Lung (tissue), 12 donors: Measurements from ENCODE around the gene TFIP11. TPM values are rescaled to one million over a fixed set of nuclear protein-coding genes. Genes with fewer than 3 reads are reported as not detected.

Experiments used
- ATAC-seq: fragments of 200-7000 bp; cut with Tn5 transposase; one replicate; pipeline ENCODE4 v1.9.1; 2020; ENCODE audit warnings: moderate number of reproducible peaks; ENCODE audit not compliant: insufficient read depth, low FRiP score
- DNase-seq, 3 donors: peaks; one replicate each; pipeline ENCODE4 v3.0.0-alpha.2; 2013 to 2017
- H3K27ac ChIP-seq, 2 donors: one replicate each; pipeline ENCODE4 v1.5.1; 2013; ENCODE audit warnings: mild to moderate bottlenecking in 2 of 2, moderate library complexity in 2 of 2, control low read depth in 1 of 2, inconsistent platforms in 1 of 2, low read depth in 1 of 2, low read length in 1 of 2
- H3K27me3 ChIP-seq, 3 donors: one replicate each; pipeline ENCODE4 v1.5.1; 2013; ENCODE audit warnings: low read length in 2 of 3; ENCODE audit not compliant: control insufficient read depth in 3 of 3, insufficient read depth in 3 of 3
- H3K36me3 ChIP-seq, 4 donors: one replicate each; pipeline ENCODE4 v1.5.1; 2013; ENCODE audit warnings: low read length in 4 of 4, mild to moderate bottlenecking in 1 of 4, moderate library complexity in 1 of 4; ENCODE audit not compliant: control insufficient read depth in 4 of 4, insufficient read depth in 4 of 4
- H3K4me1 ChIP-seq, 5 donors: one replicate each; pipeline ENCODE4 v1.5.1; 2013; ENCODE audit warnings: low read length in 5 of 5, mild to moderate bottlenecking in 2 of 5, moderate library complexity in 1 of 5; ENCODE audit not compliant: control insufficient read depth in 5 of 5, insufficient read depth in 5 of 5
- H3K4me3 ChIP-seq: one replicate; pipeline ENCODE4 v1.5.1; 2013; ENCODE audit warnings: mild to moderate bottlenecking, control low read depth, moderate library complexity
- H3K9ac ChIP-seq, 2 donors: one replicate each; pipeline ENCODE4 v1.5.1; 2013; ENCODE audit warnings: low read length in 2 of 2, control low read depth in 1 of 2; ENCODE audit not compliant: insufficient read depth in 1 of 2
- H3K9me3 ChIP-seq, 4 donors: one replicate each; pipeline ENCODE4 v1.5.1; 2013; ENCODE audit warnings: low read length in 3 of 4, mild to moderate bottlenecking in 1 of 4, moderate library complexity in 1 of 4; ENCODE audit not compliant: control insufficient read depth in 4 of 4, insufficient read depth in 3 of 4
- WGBS, 2 donors: extraction: QIAGEN DNeasy Blood & Tissue Kit; methylation state at CpG; one replicate each; pipeline ENCODE4 v1.1.7; 2013; 5-methylcytosine and 5-hydroxymethylcytosine counted together
- polyA plus RNA-seq, 2 donors: library from polyadenylated mRNA; stranded (reverse); fragments of 200-250 nt; gene quantifications; one replicate each; pipeline ENCODE4 v1.2.1, GENCODE V29; 2013
- total RNA-seq, 2 donors: library from RNA; depleted of rRNA in 1 of 2; stranded (reverse); fragments of >200 nt in 1 of 2; gene quantifications; one replicate each; pipeline ENCODE4 v1.2.1, GENCODE V29; 2014 to 2021
- TF ChIP-seq, protein P1 (sequence below): IDR thresholded peaks from 2 replicates; pipeline ENCODE4 v1.5.1; 2012; ENCODE audit warnings: mild to moderate bottlenecking; ENCODE audit errors: control extremely low read depth, extremely low read depth
- donor health status: control.
- donor health status: control.
- donor health status: Bipolar disorder and iron deficiency.
- donor health status: healthy.
- donor health status: DM: yes; HTN: yes; CAD: no.

TFIP11 gene
- total and polyA plus RNA-seq, 4 donors: 18.4 to 37.2 (median 24.5) TPM

DNA sequence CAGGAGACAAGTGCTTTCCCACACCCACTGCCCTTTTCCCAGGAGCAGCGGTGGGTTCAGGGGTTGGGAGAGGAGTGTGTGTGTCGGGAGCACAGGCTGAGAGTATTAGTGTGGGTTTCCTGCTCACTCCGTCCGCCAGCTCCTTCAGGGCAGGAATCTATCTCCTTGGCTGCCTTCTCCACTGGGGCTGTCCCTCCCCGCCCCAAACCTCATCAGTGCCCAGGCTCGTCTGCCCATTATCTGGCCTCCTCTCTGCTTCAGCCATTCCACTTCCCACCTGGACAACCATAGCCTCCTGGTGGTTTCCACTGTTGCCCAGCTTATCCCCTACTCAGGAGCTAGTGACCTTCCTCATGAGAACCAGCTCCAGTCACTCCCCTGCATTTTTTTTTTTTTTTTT, 63.3 kb downstream of the TFIP11 start:
- DNase-seq: no peak
- WGBS, 2 donors: 76 to 79% methylated on average over 6 of the region's 6 CpGs

DNA sequence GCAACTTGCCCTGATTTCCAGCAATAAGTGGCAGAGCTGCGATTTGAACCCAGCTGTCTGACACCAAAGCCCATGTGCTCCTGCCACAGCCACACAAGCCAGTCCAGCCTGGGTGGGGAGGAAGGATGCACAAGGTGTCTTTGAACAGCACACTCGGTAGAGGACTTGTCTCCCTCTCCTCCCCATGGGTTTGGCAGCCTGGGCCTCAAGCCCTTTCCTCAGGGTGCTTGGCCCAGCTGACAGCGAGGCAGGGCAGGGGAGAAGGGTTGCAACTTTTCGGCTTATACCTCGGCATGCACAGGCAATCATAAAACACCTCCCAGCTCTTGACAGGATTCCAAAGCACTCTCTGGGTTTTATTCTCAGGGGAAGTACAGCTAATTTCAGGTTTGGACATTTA, 63.9 kb downstream of the TFIP11 start:
- TF ChIP-seq, protein P1, sequence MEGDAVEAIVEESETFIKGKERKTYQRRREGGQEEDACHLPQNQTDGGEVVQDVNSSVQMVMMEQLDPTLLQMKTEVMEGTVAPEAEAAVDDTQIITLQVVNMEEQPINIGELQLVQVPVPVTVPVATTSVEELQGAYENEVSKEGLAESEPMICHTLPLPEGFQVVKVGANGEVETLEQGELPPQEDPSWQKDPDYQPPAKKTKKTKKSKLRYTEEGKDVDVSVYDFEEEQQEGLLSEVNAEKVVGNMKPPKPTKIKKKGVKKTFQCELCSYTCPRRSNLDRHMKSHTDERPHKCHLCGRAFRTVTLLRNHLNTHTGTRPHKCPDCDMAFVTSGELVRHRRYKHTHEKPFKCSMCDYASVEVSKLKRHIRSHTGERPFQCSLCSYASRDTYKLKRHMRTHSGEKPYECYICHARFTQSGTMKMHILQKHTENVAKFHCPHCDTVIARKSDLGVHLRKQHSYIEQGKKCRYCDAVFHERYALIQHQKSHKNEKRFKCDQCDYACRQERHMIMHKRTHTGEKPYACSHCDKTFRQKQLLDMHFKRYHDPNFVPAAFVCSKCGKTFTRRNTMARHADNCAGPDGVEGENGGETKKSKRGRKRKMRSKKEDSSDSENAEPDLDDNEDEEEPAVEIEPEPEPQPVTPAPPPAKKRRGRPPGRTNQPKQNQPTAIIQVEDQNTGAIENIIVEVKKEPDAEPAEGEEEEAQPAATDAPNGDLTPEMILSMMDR: no peak

More for the DNA sequence above, 63.3 kb downstream of the TFIP11 start:
- ATAC-seq: no peak
- peaks cover 3 to 26% (median 10%) of the 10 kb centered on the region in 4 donors for H3K36me3 ChIP-seq
- H3K27ac ChIP-seq: no peak overlapping the region
- no peaks in the 10 kb centered on the region for H3K9me3 ChIP-seq
- no peak overlapping the region for H3K9ac ChIP-seq
- no peaks in the 10 kb centered on the region for H3K27me3 ChIP-seq
- TF ChIP-seq, protein P1: no peak
- H3K4me1 ChIP-seq: no peaks in the 10 kb centered on the region
- H3K4me3 ChIP-seq: no peak overlapping the region

DNA sequence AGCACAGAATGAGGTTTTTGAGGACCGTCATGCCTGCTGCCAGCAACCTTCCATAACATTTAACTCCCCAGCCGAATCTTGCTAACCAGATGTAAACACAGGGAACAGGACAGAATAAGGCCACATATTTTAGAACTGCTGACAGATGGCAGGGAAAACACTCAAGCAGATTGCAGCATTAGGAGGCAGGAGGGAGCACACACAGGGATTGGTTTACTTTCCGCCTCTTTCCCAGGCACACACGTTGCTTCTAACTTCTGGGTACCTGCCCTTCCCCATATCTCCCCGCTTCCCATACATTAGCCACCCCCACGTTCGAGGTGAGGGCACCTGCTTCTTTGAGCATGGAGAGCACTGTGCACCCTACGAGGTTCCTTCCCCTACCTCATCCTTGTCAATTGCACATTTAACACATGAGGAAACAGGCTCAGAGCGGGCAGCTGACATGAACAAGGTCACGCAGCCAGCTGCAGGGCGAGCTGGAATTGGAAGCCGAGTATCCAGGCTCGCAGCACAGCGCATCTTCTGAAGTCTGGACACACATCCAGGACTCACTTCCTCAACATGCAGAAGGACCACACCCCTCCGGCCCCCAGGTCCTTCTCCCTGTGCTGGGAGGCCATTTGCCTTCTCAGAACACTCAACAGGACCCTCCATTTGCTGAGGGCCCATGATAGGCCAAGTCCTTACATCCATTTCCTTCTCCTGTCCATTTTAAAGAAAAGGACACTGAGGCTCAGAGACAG, 64.5 kb downstream of the TFIP11 start:
- ATAC-seq (no peak), DNase-seq (no peak)
- no peaks in the 10 kb centered on the region for H3K27me3 ChIP-seq
- 78 to 84% methylated on average over 15 of the region's 15 CpGs for WGBS, 2 donors
- H3K9me3 ChIP-seq: no peaks in the 10 kb centered on the region
- H3K4me3 ChIP-seq: no peak overlapping the region
- H3K4me1 ChIP-seq: no peaks in the 10 kb centered on the region
- H3K36me3 ChIP-seq: peaks cover 0 to 19% (median 6%) of the 10 kb centered on the region in 4 donors
- no peak overlapping the region for H3K27ac ChIP-seq
- TF ChIP-seq, protein P1: no peak
- no peak overlapping the region for H3K9ac ChIP-seq

More for the DNA sequence above, 63.9 kb downstream of the TFIP11 start:
- Histone ChIP-seq H3K27me3 (no peaks in the 10 kb centered on the region), H3K36me3 (peaks cover 3 to 20% (median 7%) of the 10 kb centered on the region in 4 donors), H3K9me3 (no peaks in the 10 kb centered on the region), H3K4me3 (no peak overlapping the region), H3K4me1 (no peaks in the 10 kb centered on the region), H3K9ac (no peak overlapping the region), H3K27ac (no peak overlapping the region)
- no peak for ATAC-seq
- DNase-seq: no peak
- WGBS, 2 donors: 63 to 77% methylated on average over 5 of the region's 5 CpGs
